ENCODE results near the gene PPP1R26. TPM values are rescaled to one million over a fixed set of nuclear protein-coding genes. Genes with fewer than 3 reads are reported as not detected.

PPP1R26 gene
- total and polyA plus RNA-seq, 2 experiments from 2014 or later = 10.7 to 49.8 TPM

- Histone ChIP-seq H3K4me1 (ENCODE audit: insufficient read depth) (no peaks in the 10 kb centered on the region), H3K36me3 (ENCODE audit: insufficient read depth) (no peaks in the 10 kb centered on the region), H3F3A (replicated peaks; ENCODE audit: low read depth) (no peaks in the 10 kb centered on the region), H2AFZ (no peak overlapping the region), H4K20me1 (replicated peaks; ENCODE audit: insufficient read depth) (no peaks in the 10 kb centered on the region), H3K4me2 (no peak overlapping the region), H3K79me2 (replicated peaks; ENCODE audit: insufficient read depth) (no peaks in the 10 kb centered on the region), H3K4me3 (no peak overlapping the region), H3K9me2 (ENCODE audit: insufficient read depth) (no peaks in the 10 kb centered on the region), H3K27me3 (ENCODE audit: insufficient read depth) (no peaks in the 10 kb centered on the region), H3K27ac (ENCODE audit: low read depth) (no peak overlapping the region)
- Mint-ChIP-seq H3K4me3 (no peak overlapping the region), H3K4me1 (no peaks in the 10 kb centered on the region), H3K36me3 (ENCODE audit: low read depth) (no peaks in the 10 kb centered on the region), H3K27ac (no peak overlapping the region), H3K9me3 (no peaks in the 10 kb centered on the region), H3K27me3 (ENCODE audit: insufficient read depth, low read depth, poor library complexity) (peaks cover 4% of the 10 kb centered on the region)
- TF ChIP-seq STAT1 (IDR thresholded peaks at IDR 0.05; ENCODE audit: unreplicated experiment) (no peak), POLR2AphosphoS5 (IDR thresholded peaks at IDR 0.05; ENCODE audit: low read depth) (no peak), JUNB (IDR thresholded peaks at IDR 0.05; ENCODE audit: unreplicated experiment) (no peak), NANOG (IDR thresholded peaks at IDR 0.05; ENCODE audit: borderline replicate concordance) (no peak), ETS1 (IDR thresholded peaks at IDR 0.05) (no peak), EZH2 (IDR thresholded peaks at IDR 0.05; ENCODE audit: low read depth, unreplicated experiment) (no peak), EZH2phosphoT487 (IDR thresholded peaks at IDR 0.05; ENCODE audit: unreplicated experiment) (no peak), ZNF114 (CRISPR knock-in tag; IDR thresholded peaks at IDR 0.05) (no peak), ZNF462 (CRISPR knock-in tag; IDR thresholded peaks at IDR 0.05) (no peak)
- DNase-seq (ENCODE audit: low spot score) = no peak
- ATAC-seq = no peak
Observed at GRCh38 chr9:135516132-135516860, 36.7 kb downstream of the PPP1R26 start.

Measured in GM23338 (cell line).